BE2C (cell line): ENCODE measurements around the gene B3GAT3.
A peak's percentile ranks its signal among the peaks of the same experiment; 100 is the strongest.
"Not testable (repeated sequence)": the region's sequence is repeated elsewhere in the genome, so short reads cannot be mapped to it uniquely, and the experiment has no call there.

Source experiments
- DNase-seq: peaks from one replicate; pipeline ENCODE4 v3.0.0-alpha.2; 2020
- H3K27me3 ChIP-seq: fragments of 250-450 bp; sonication (Bioruptor Pico); 2 replicates; pipeline ENCODE4 v1.5.1; 2020; ENCODE audit warnings: mild to moderate bottlenecking
- H3K36me3 ChIP-seq: fragments of 250-450 bp; sonication (Bioruptor Pico); 2 replicates; pipeline ENCODE4 v1.5.1; 2020; ENCODE audit warnings: mild to moderate bottlenecking
- H3K4me1 ChIP-seq: fragments of 250-450 bp; sonication (Bioruptor Pico); 2 replicates; pipeline ENCODE4 v1.5.1; 2020
- H3K4me3 ChIP-seq: 2 replicates; pipeline ENCODE4 v1.5.1; 2011; ENCODE audit warnings: low read depth, low read length
- H3K9me3 ChIP-seq: fragments of 250-450 bp; sonication (Bioruptor Pico); 2 replicates; pipeline ENCODE4 v1.5.1; 2020
- TF ChIP-seq, protein P1 (sequence below): IDR thresholded peaks from 2 replicates; pipeline ENCODE4 v1.5.1; 2012; ENCODE audit warnings: mild to moderate bottlenecking, low read depth, low read length

The B3GAT3 gene

DNA sequence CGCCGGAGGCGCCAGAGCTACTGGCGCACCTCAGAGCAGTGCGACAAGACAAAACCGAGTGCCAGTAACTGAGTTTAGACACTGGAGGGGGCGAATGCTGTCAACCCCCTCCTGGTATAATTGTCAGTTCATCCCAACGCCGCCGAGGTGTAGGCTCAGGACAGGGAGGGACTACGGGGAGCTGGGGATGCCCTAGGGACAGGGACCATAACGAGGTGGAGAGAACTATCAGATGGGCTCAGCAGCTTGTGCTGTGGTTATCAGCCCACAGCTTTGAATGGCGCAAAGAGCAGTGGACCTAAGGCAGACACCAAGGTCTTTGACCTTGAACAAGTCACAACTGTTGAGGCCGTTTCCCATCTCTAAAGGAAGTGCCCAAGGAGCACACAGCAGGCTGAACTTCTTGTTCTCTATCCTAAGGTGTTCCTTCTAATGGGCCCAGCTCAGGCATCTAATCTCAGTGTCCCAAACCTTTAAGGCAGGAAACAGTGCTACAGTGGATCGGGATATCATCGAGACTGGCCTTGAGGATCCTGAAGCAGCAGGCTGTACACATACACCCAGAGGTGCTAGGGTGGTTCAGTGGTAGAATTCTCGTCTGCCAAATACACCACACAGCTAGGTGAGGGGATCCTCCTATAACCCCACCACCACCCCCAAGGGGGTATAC, 29.5 kb downstream of the B3GAT3 start:
- H3K36me3 ChIP-seq, result peaks cover 31% of the 10 kb centered on the region
- H3K4me1 ChIP-seq, result peaks cover 6% of the 10 kb centered on the region; the same call in 1 of the 2 replicates
- H3K9me3 ChIP-seq, result no peaks in the 10 kb centered on the region
- H3K4me3 ChIP-seq, result peak overlapping the region; percentile 62
- TF ChIP-seq, protein P1, sequence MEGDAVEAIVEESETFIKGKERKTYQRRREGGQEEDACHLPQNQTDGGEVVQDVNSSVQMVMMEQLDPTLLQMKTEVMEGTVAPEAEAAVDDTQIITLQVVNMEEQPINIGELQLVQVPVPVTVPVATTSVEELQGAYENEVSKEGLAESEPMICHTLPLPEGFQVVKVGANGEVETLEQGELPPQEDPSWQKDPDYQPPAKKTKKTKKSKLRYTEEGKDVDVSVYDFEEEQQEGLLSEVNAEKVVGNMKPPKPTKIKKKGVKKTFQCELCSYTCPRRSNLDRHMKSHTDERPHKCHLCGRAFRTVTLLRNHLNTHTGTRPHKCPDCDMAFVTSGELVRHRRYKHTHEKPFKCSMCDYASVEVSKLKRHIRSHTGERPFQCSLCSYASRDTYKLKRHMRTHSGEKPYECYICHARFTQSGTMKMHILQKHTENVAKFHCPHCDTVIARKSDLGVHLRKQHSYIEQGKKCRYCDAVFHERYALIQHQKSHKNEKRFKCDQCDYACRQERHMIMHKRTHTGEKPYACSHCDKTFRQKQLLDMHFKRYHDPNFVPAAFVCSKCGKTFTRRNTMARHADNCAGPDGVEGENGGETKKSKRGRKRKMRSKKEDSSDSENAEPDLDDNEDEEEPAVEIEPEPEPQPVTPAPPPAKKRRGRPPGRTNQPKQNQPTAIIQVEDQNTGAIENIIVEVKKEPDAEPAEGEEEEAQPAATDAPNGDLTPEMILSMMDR, result no peak
- DNase-seq, result no peak
- no peaks in the 10 kb centered on the region for H3K27me3 ChIP-seq

DNA sequence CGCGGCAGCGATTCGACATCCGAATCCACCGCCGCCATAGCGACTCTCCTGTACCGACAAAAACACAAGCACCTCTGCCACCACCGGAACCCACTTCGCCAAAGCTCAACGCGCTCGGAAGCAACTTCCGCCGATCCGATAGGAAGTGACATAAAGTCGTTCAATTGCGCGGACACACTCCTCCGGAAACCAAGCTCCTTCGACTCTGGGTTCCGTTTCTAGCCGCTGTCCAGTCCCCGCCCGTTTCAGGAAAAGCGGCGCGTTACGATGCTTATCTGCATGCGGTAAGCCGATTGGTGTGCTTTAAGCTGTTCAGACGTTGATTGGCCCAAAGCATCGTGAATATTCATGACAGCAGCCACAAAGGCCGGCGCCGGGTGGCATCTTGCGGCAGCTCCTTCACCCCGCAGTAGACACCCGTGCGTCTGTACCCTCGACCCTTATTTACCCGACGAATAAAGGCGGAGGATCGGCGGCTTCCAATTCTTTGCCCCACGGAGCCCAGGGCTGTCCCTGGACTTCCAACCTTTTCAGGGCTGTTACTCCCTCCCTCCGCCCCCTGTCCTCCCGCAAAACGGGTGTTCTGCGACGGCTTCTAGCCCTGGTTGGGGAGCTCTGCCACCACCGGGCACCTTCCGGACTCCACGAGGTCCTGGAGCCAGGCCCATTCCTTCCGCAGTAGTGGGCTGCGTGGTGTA, 30.2 kb downstream of the B3GAT3 start, which contains the start of gene TUT1:
Gene TUT1 (minus strand): TSS at position 76 of the 698 bp plus-strand sequence. CDS start 38 bp downstream, at position 38.
- peak; percentile 92 for DNase-seq
- Histone ChIP-seq H3K4me1 (peaks cover 6% of the 10 kb centered on the region; the same call in 1 of the 2 replicates), H3K27me3 (no peaks in the 10 kb centered on the region), H3K9me3 (no peaks in the 10 kb centered on the region), H3K36me3 (peaks cover 28% of the 10 kb centered on the region), H3K4me3 (peak within 1 kb of the TSS; percentile 92)
- TF ChIP-seq, protein P1, result no peak

DNA sequence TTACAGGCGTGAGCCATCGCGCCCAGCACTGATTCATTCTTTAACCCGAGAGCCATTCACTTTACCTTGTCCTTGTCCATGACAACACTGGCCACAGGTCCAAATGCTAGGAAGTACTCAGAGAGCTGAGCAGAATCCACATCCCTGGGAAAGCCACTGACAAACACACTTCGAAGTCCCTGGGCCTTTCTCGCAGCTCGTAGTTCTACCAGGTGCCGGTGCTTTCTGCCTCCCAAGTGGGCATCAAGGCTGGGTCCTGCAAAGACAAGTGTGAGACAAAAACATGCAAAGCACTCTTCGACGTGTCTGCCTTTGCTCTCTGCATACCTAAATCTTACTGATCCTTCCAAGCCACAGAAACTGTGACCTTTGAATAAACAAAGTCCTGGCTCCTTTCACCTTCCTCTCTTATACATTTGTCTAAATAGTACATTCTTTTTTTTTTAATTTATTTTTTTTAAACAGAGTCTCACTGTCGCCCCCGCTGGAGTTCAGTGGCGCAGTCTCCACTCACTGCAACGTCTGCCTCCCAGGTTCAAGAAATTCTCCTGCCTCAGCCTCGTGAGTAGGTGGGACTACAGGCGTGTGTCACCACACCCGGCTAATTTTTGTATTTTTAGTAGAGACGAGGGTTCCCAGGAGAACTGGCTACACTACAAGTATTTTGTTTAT, 32.7 kb downstream of the B3GAT3 start:
- Histone ChIP-seq H3K4me3 (no peak overlapping the region), H3K4me1 (peaks cover 6% of the 10 kb centered on the region; the same call in 1 of the 2 replicates), H3K9me3 (no peaks in the 10 kb centered on the region), H3K27me3 (no peaks in the 10 kb centered on the region), H3K36me3 (peaks cover 19% of the 10 kb centered on the region)
- TF ChIP-seq, protein P1, result no peak
- DNase-seq, result no peak

DNA sequence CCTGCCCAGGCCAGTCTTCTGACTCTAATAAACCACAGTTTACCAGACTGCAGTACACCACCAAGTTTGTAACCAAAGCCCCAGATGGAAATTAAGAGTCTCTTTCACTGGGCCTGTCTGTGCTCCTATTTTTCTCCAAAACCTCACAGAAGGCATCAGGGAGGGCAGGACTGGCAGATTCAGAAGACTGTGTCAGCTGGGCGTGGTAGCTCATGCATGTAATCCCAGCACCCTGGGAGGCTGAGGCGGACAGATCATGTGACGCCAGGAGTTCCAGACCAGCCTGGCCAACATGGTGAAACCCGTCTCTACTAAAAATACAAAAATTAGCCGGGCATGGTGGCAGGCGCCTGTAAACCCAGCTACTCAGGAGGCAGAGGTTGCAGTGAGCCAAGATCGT, 36.4 kb downstream of the B3GAT3 start:
- not testable (repeated sequence) for DNase-seq, H3K9me3 ChIP-seq, H3K4me1 ChIP-seq, H3K27me3 ChIP-seq, H3K4me3 ChIP-seq
- peaks cover 16% of the 10 kb centered on the region for H3K36me3 ChIP-seq

DNA sequence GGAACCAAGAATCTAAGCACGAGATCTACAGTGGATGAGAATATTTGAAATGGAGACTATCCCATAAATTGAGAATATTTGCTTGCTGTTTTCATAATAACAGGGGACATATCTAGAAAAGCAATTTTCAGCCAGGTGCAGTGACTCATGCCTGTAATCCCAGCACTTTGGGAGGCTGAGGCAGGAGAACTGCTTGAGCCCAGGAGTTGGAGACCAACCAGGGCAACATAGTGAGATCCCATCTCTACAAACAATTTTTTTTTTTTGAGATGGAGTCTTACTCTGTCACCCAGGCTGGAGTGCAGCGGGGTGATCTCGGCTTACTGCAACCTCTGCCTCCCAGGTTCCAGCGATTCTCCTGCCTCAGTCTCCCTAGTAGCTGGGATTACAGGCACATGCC, 40.1 kb downstream of the B3GAT3 start:
- H3K9me3 ChIP-seq, H3K4me1 ChIP-seq, H3K4me3 ChIP-seq, DNase-seq, H3K36me3 ChIP-seq, H3K27me3 ChIP-seq: not testable (repeated sequence)

DNA sequence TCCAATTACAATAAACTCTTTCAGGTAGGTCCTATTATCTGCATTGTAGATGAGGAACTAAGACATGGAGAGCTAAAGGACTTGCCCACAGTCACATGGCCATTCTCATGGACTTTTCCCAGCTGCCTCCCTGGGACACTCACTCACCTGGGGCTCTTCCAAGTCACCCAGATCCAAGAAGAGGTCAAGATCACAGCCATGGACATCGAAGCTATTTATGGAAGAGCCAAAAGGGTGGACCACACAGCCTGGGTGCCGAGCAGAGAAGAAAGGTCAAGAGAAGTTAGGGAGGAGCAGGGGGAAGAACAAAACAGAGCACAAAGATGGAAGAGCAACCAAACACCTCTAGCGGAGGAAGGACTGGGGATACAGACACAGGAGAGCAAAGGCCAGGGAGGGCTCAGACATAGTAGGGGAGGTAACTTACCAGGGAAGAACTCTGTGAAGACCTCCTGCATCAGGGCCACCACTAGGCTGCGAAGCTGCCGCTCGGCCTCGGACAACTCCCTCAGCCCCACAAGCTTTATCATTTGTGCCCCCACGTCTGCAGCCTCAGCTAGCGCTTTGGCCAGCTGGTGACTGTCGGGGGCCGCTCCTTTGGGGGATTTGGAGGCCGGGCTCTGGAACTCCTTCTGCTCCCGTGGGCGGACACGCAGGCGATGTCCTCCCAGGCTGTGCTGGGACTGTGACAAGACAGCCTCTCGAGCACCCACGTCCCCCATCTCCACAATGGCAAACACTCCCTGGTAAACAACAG, 40.6 kb downstream of the B3GAT3 start:
- no peak for DNase-seq
- peaks cover 3% of the 10 kb centered on the region for H3K36me3 ChIP-seq
- TF ChIP-seq, protein P1, result no peak

More for the DNA sequence above, 40.6 kb downstream of the B3GAT3 start:
- H3K27me3 ChIP-seq, result no peaks in the 10 kb centered on the region
- H3K4me1 ChIP-seq, result no peaks in the 10 kb centered on the region
- no peak overlapping the region for H3K4me3 ChIP-seq
- H3K9me3 ChIP-seq, result no peaks in the 10 kb centered on the region
